Measurements from ENCODE around the gene PPP5C. TPM values are rescaled to one million over a fixed set of nuclear protein-coding genes. Genes with fewer than 3 reads are reported as not detected.

The PPP5C gene
- total RNA-seq, 1 experiment from 2014 or later, result 79.9 TPM

DNA sequence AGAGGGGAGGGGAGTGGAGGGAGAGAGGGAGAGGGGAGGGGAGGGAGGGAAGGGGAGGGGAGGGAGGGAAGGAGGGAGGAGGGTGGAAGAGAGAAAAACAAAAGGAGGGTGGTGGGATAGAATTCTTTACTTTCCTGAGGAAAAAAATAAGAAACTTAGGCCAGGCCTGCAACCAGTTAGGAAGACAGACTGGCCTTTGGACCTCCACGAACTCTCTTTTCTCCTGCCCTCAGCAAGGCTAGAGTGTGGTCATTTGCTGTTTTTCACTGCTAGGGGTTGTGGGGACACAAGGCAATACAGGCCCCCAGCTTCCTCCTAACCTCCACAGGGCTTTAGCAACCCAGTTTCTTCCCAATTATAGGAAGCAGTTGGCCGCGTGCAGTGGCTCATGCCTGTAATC, 62.3 kb downstream of the PPP5C start:
- Histone ChIP-seq H3K27ac (ENCODE audit: low read length) (no peak overlapping the region), H4K20me1 (ENCODE audit: low read length) (no peaks in the 10 kb centered on the region), H3K4me1 (ENCODE audit: insufficient read depth, low read length) (0 out of 2 replicates have a peak, but pooled peaks cover 4% of the 10 kb centered on the region), H3K79me2 (ENCODE audit: low read length) (no peaks in the 10 kb centered on the region), H3F3A (ENCODE audit: low read length, unreplicated experiment) (no peaks in the 10 kb centered on the region), H3K4me3 (ENCODE audit: low read length) (no peak overlapping the region), H3K9ac (ENCODE audit: low read length) (no peak overlapping the region), H2AFZ (ENCODE audit: low read length) (no peak overlapping the region), H3K4me2 (ENCODE audit: low read length) (no peak overlapping the region), H3K27me3 (ENCODE audit: low read length) (no peaks in the 10 kb centered on the region), H3K9me3 (ENCODE audit: low read length) (no peaks in the 10 kb centered on the region), H3K9me2 (replicated peaks; ENCODE audit: low read length) (no peaks in the 10 kb centered on the region), H3K36me3 (ENCODE audit: low read depth, low read length) (no peaks in the 10 kb centered on the region)
- ATAC-seq (no peak), DNase-seq (no peak)
- TF ChIP-seq, protein P1, sequence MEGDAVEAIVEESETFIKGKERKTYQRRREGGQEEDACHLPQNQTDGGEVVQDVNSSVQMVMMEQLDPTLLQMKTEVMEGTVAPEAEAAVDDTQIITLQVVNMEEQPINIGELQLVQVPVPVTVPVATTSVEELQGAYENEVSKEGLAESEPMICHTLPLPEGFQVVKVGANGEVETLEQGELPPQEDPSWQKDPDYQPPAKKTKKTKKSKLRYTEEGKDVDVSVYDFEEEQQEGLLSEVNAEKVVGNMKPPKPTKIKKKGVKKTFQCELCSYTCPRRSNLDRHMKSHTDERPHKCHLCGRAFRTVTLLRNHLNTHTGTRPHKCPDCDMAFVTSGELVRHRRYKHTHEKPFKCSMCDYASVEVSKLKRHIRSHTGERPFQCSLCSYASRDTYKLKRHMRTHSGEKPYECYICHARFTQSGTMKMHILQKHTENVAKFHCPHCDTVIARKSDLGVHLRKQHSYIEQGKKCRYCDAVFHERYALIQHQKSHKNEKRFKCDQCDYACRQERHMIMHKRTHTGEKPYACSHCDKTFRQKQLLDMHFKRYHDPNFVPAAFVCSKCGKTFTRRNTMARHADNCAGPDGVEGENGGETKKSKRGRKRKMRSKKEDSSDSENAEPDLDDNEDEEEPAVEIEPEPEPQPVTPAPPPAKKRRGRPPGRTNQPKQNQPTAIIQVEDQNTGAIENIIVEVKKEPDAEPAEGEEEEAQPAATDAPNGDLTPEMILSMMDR (conservative IDR thresholded peaks at IDR 0.05; ENCODE audit: low read depth, low read length), result no peak
- TF ChIP-seq EZH2 (IDR thresholded peaks at IDR 0.05; ENCODE audit: low read length, unreplicated experiment) (no peak), EZH2phosphoT487 (IDR thresholded peaks at IDR 0.05; ENCODE audit: borderline replicate concordance, low read length) (no peak)
- ChIA-PET CTCF (no interaction called here), POLR2A (ENCODE audit: unreplicated experiment) (no interaction called here)
- no TSS peak for BruUV-seq (replicated peaks)
- intact Hi-C loops (cut with micrococcal nuclease), result loop anchor here (10.0 kb wide), 1 partner anchor 106 kb away; no protein-coding TSS in a partner anchor

DNA sequence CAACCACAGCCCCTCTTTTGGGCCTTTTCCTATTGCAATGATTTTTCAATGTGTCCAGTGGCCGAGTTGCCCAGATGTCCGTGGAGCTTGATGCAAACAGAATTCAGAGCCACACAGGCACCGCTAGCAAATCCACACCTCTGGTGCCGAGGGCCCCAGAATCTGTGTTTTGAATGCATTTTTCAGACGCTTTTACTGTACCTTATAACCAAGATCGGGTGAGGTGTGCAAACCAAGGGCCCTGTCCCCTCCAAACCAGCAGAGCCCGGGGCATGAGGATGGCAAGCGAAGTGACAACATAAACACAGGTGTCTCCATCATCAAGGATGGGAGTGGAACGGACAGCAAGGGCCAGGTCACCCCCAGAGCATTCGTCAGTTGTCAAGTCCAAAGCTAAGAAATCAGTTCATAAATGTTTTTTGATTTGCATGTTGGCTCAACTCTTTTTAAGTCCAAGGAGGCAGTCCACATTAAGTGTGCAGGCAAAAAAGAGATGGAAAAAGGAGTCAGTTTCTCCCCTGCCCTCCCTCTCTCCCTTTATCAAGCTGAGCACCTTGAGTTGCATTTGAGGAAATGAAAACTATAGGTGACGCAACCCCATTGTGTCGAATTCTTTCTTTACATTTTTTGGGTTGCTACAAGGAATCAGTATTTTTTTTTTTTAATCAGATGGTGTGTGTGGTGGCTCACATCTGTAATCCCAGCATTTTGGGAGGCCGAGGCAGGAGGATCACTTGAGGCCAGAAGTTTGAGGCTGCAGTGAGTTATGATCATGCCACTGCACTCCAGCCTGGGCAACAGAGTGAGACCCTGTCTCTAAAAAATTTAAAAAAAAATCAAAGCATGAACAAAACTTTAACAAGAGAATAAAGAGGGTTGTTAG, 63.6 kb downstream of the PPP5C start:
- DNase-seq (no peak), ATAC-seq (no peak)
- H3K27me3 ChIP-seq (ENCODE audit: low read length), result no peaks in the 10 kb centered on the region
- TF ChIP-seq EZH2 (IDR thresholded peaks at IDR 0.05; ENCODE audit: low read length, unreplicated experiment) (no peak), EZH2phosphoT487 (IDR thresholded peaks at IDR 0.05; ENCODE audit: borderline replicate concordance, low read length) (no peak)
- TF ChIP-seq, protein P1 (conservative IDR thresholded peaks at IDR 0.05; ENCODE audit: low read depth, low read length), result no peak
- BruUV-seq (replicated peaks), result no TSS peak
- POLR2A ChIA-PET (ENCODE audit: unreplicated experiment), result no interaction called here
- no peak overlapping the region for H2AFZ ChIP-seq (ENCODE audit: low read length)
- no peaks in the 10 kb centered on the region for H3K9me3 ChIP-seq (ENCODE audit: low read length)
- H4K20me1 ChIP-seq (ENCODE audit: low read length), result no peaks in the 10 kb centered on the region
- H3K36me3 ChIP-seq (ENCODE audit: low read depth, low read length), result no peaks in the 10 kb centered on the region
- no peak overlapping the region for H3K9ac ChIP-seq (ENCODE audit: low read length)
- CTCF ChIA-PET, result no interaction called here
- H3K9me2 ChIP-seq (replicated peaks; ENCODE audit: low read length), result no peaks in the 10 kb centered on the region
- H3F3A ChIP-seq (ENCODE audit: low read length, unreplicated experiment), result no peaks in the 10 kb centered on the region
- intact Hi-C loops (cut with micrococcal nuclease), result no loop called here
- H3K4me2 ChIP-seq (ENCODE audit: low read length), result no peak overlapping the region
- no peaks in the 10 kb centered on the region for H3K4me1 ChIP-seq (ENCODE audit: insufficient read depth, low read length)
- H3K4me3 ChIP-seq (ENCODE audit: low read length), result no peak overlapping the region
- no peaks in the 10 kb centered on the region for H3K79me2 ChIP-seq (ENCODE audit: low read length)
- no peak overlapping the region for H3K27ac ChIP-seq (ENCODE audit: low read length)

Measured in PC-3 (cell line).